GM12878 (cell line): Measurements from ENCODE around the gene PDIA5. TPM values are rescaled to one million over a fixed set of nuclear protein-coding genes. Genes with fewer than 3 reads are reported as not detected.

Source experiments
- ATAC-seq: fragments of 200-7000 bp; cut with Tn5 transposase; 3 replicates; pipeline ENCODE4 v1.9.1; 2020; ENCODE audit warnings: mild to moderate bottlenecking, moderate library complexity
- BruUV-seq: library from RNA; stranded (reverse); fragments of 400-500 nt; replicated peaks from 2 replicates; lab custom pipeline; 2021; lab: Mats Ljungman, UMichigan
- CTCF ChIA-PET: fragments of 300-600 bp; sonication (Branson Sonifier 250); formaldehyde crosslinking; extraction: SDS; loops from one replicate; lab custom pipeline; 2021; ENCODE audit warnings: inconsistent platforms; lab: Yijun Ruan, JAX
- POLR2A ChIA-PET: fragments of 350-600 bp; formaldehyde crosslinking; extraction: SDS; loops from one replicate; lab custom pipeline; 2021; ENCODE audit warnings: inconsistent platforms; lab: Charles Lee
- RAD21 ChIA-PET: fragments of 300-600 bp; sonication (Branson Sonifier 250); formaldehyde crosslinking; loops from one replicate; lab custom pipeline; 2023; ENCODE audit warnings: antibody characterized with exemption; ENCODE audit not compliant: unreplicated experiment; lab: Charles Lee
- SMC1A ChIA-PET: fragments of 300-600 bp; sonication (Branson Sonifier 250); formaldehyde crosslinking; loops from one replicate; lab custom pipeline; 2023; ENCODE audit not compliant: unreplicated experiment, uncharacterized antibody; lab: Charles Lee
- DNase-seq: peaks from one replicate; pipeline ENCODE4 v3.0.0-alpha.2; 2011; ENCODE audit warnings: low read depth, low spot score
- FAIRE-seq: peaks from 3 replicates; lab custom pipeline; 2011; peaks lifted over from hg19 to GRCh38; lab: Jason Lieb, UNC
- H2AFZ ChIP-seq: 2 replicates; pipeline ENCODE4 v1.6.0; 2011; ENCODE audit warnings: low read depth, low read length, control low read depth; ENCODE audit not compliant: control insufficient read depth
- H3K27ac ChIP-seq: 2 replicates; pipeline ENCODE4 v1.5.1; 2011; ENCODE audit warnings: control low read depth; ENCODE audit not compliant: control insufficient read depth, insufficient read depth
- H3K27me3 ChIP-seq, 2 experiments: replicated peaks in 1 of 2; 2 replicates each; pipeline versions ENCODE4 v1.6.0 to v1.6.1; 2011; ENCODE audit warnings: low read length in 1 of 2; ENCODE audit not compliant: control insufficient read depth in 2 of 2, insufficient read depth in 2 of 2
- H3K36me3 ChIP-seq, 2 experiments: 2 replicates each; pipeline ENCODE4 v1.5.1; 2011; ENCODE audit warnings: low read length in 1 of 2; ENCODE audit not compliant: control insufficient read depth in 2 of 2, insufficient read depth in 2 of 2
- H3K4me1 ChIP-seq: 2 replicates; pipeline ENCODE4 v1.6.1; 2011; ENCODE audit warnings: mild to moderate bottlenecking, low read length, moderate library complexity, mixed read lengths; ENCODE audit not compliant: control insufficient read depth, insufficient read depth
- H3K4me2 ChIP-seq: 2 replicates; pipeline ENCODE4 v1.6.0; 2011; ENCODE audit warnings: control low read depth; ENCODE audit not compliant: control insufficient read depth, insufficient read depth
- H3K4me3 ChIP-seq: fragments of 200-600 bp; sonication (generic); 2 replicates; pipeline ENCODE4 v1.5.1; 2016
- H3K79me2 ChIP-seq: 2 replicates; pipeline ENCODE4 v1.6.0; 2011; ENCODE audit warnings: low read length; ENCODE audit not compliant: control insufficient read depth, insufficient read depth
- H3K9ac ChIP-seq: 2 replicates; pipeline ENCODE4 v1.8.0; 2011; ENCODE audit warnings: low read length, control low read depth, mixed read lengths; ENCODE audit not compliant: control insufficient read depth, insufficient read depth
- H3K9me3 ChIP-seq: replicated peaks from 3 replicates; pipeline ENCODE4 v1.5.1; 2011; ENCODE audit warnings: mild to moderate bottlenecking, low read length; ENCODE audit not compliant: control insufficient read depth, insufficient read depth
- H4K20me1 ChIP-seq: 2 replicates; pipeline ENCODE4 v1.6.0; 2011; ENCODE audit not compliant: control insufficient read depth, insufficient read depth
- CBX3 ChIP-seq: fragments of 200-600 bp; sonication (generic); IDR thresholded peaks from 2 replicates; pipeline ENCODE4 v1.6.1; 2016; ENCODE audit warnings: low read depth, borderline replicate concordance
- CEBPB ChIP-seq, 2 experiments: fragments of 150-350 bp in 1 of 2; IDR thresholded peaks; 2 replicates each; pipeline ENCODE4 v1.6.1; 2012 to 2014; ENCODE audit warnings: low read depth in 2 of 2, low read length in 2 of 2, borderline replicate concordance in 1 of 2, inconsistent platforms in 1 of 2
- CEBPZ ChIP-seq: fragments of 150-350 bp; IDR thresholded peaks from 2 replicates; pipeline ENCODE4 v1.6.1; 2016; ENCODE audit warnings: low read depth, low read length
- KDM1A ChIP-seq: fragments of 200-600 bp; sonication (generic); IDR thresholded peaks from 2 replicates; pipeline ENCODE4 v1.6.1; 2016; ENCODE audit warnings: borderline replicate concordance
- PKNOX1 ChIP-seq: fragments of 450-650 bp; IDR thresholded peaks from 2 replicates; pipeline ENCODE4 v1.6.1; 2016; ENCODE audit warnings: mild to moderate bottlenecking
- SREBF1 ChIP-seq: IDR thresholded peaks from 2 replicates; pipeline ENCODE4 v1.6.1; 2012; ENCODE audit warnings: mild to moderate bottlenecking, low read length
- WRNIP1 ChIP-seq: IDR thresholded peaks from 2 replicates; pipeline ENCODE4 v1.6.1; 2011; ENCODE audit warnings: low read depth, low read length, improper control_type of control experiment, borderline replicate concordance
- ZNF24 ChIP-seq: fragments of 450-650 bp; IDR thresholded peaks from 2 replicates; pipeline ENCODE4 v1.6.1; 2017; ENCODE audit warnings: antibody characterized with exemption, mild to moderate bottlenecking
- ZNF687 ChIP-seq: fragments of 450-650 bp; IDR thresholded peaks from 2 replicates; pipeline ENCODE4 v1.6.1; 2017; ENCODE audit warnings: mild to moderate bottlenecking, moderate library complexity
- ZSCAN29 ChIP-seq: fragments of 450-650 bp; IDR thresholded peaks from 2 replicates; pipeline ENCODE4 v1.6.1; 2017; ENCODE audit warnings: mild to moderate bottlenecking, moderate library complexity
- WGBS: methylation state at CpG from one replicate; pipeline ENCODE4 v1.1.6; 2016; ENCODE audit warnings: low lambda C conversion rate; ENCODE audit not compliant: insufficient replicate concordance, insufficient coverage; ENCODE audit errors: missing lambda C conversion rate; 5-methylcytosine and 5-hydroxymethylcytosine counted together
- in situ Hi-C: fragments of 300-500 bp; cut with MboI; formaldehyde crosslinking; loops from 9 replicates; pipeline ENCODE4 v1.14.3; 2018; ENCODE audit warnings: mixed read lengths
- intact Hi-C: fragments of 100-400 bp; cut with micrococcal nuclease; formaldehyde crosslinking; loops from one replicate; pipeline ENCODE4 v1.14.2; 2022; ENCODE audit not compliant: unreplicated experiment
- polyA plus RNA-seq, 11 experiments: library from polyadenylated mRNA; depleted of rRNA in 4 of 11; unstranded in 6 of 11; stranded (reverse) in 5 of 11; fragments of >200 nt; fragmentation: Nextera tagmentation in 4 of 11; fragmentation: Illumina TruSeq in 1 of 11; extraction: Ambion mirVana in 4 of 11; extraction: Trizol in 1 of 11; gene quantifications; 1 replicate in 1 of 11; 2 replicates in 10 of 11; pipeline versions ENCODE4 v1.2.1 to v1.2.3, GENCODE V29; 2011 to 2016; ENCODE audit warnings: inconsistent platforms in 2 of 11, missing spikeins in 2 of 11, low read depth in 1 of 11
- total RNA-seq, 4 experiments: library from RNA; depleted of rRNA in 3 of 4; stranded (reverse); fragments of >200 nt in 3 of 4; fragmentation: Illumina TruSeq in 1 of 4; extraction: Trizol in 1 of 4; gene quantifications; 2 replicates each; pipeline versions ENCODE4 v1.2.1 to v1.2.3, GENCODE V29; 2013 to 2021

Gene PDIA5
- total and polyA plus RNA-seq, 10 of the 15 experiments (the other 5 are each of a cell fraction or from before 2014, with no cell fraction given) = 4.1 to 24.8 (median 19.2) TPM

GRCh38 chr3:123147754-123148535 lies 81.1 kb downstream of the PDIA5 start:
- BruUV-seq = no TSS peak
- DNase-seq = no peak
- TF ChIP-seq ZNF24 (no peak), ZSCAN29 (no peak), SREBF1 (no peak), CEBPB (IDR thresholded peaks at IDR 0.05; ENCODE audit: borderline replicate concordance in 1 of 2, low read depth in 2 of 2, low read length in 2 of 2) (no peak), PKNOX1 (no peak), CBX3 (no peak), WRNIP1 (no peak), ZNF687 (no peak), KDM1A (no peak), CEBPZ (no peak)
- ChIA-PET SMC1A (no interaction called here), RAD21 (no interaction called here), CTCF (no interaction called here), POLR2A (no interaction called here)
- no peak for FAIRE-seq
- peaks cover 5% of the 10 kb centered on the region for H3K4me1 ChIP-seq
- 94% methylated on average over 10 of the region's 10 CpGs for WGBS
- no peak overlapping the region for H3K4me2 ChIP-seq
- H2AFZ ChIP-seq = no peak overlapping the region
- in situ Hi-C loops (no loop called here), intact Hi-C loops (no loop called here)
- no peaks in the 10 kb centered on the region for H3K79me2 ChIP-seq
- peaks cover 10 to 21% of the 10 kb centered on the region in 2 experiments for H3K36me3 ChIP-seq
- H3K27ac ChIP-seq = no peak overlapping the region
- no peak overlapping the region for H3K9ac ChIP-seq
- no peaks in the 10 kb centered on the region for H3K9me3 ChIP-seq
- no peaks in the 10 kb centered on the region for H3K27me3 ChIP-seq
- no peaks in the 10 kb centered on the region for H4K20me1 ChIP-seq
- H3K4me3 ChIP-seq = no peak overlapping the region
- no peak for ATAC-seq
